C4-2B (cell line): ENCODE measurements around the gene MNT.

Experiments used
- CTCF ChIP-seq: fragments of 450-650 bp; conservative IDR thresholded peaks from 2 replicates; pipeline ENCODE4 v1.5.1; 2017; ENCODE audit warnings: mild to moderate bottlenecking
- ZFX ChIP-seq: fragments of 450-650 bp; IDR thresholded peaks from 2 replicates; pipeline ENCODE4 v1.6.1; 2017

- TF ChIP-seq CTCF (no peak), ZFX (no peak)
Measured at GRCh38 chr17:2392252-2393173, 8.3 kb downstream of the MNT start.
